GM06990 (cell line): ENCODE results near the gene NAALADL2.

Experiments
- DNase-seq: peaks from one replicate; pipeline ENCODE4 v3.0.0-alpha.2; 2011; ENCODE audit not compliant: insufficient read length; ENCODE audit errors: extremely low read depth
- H3K27me3 ChIP-seq: replicated peaks from 2 replicates; pipeline ENCODE4 v1.6.0; 2011; ENCODE audit warnings: low read length; ENCODE audit not compliant: control insufficient read depth, insufficient read depth
- H3K36me3 ChIP-seq: 2 replicates; pipeline ENCODE4 v1.5.1; 2011; ENCODE audit warnings: low read length; ENCODE audit not compliant: control insufficient read depth, insufficient read depth
- H3K4me3 ChIP-seq: replicated peaks from 2 replicates; pipeline ENCODE4 v1.5.1; 2011; ENCODE audit warnings: low read depth, mild to moderate bottlenecking, control low read depth, low read length
- TF ChIP-seq, protein P1 (sequence below): IDR thresholded peaks from 2 replicates; pipeline ENCODE4 v1.5.1; 2011; ENCODE audit warnings: low read length, control low read depth, mild to moderate bottlenecking, inconsistent platforms; ENCODE audit not compliant: insufficient read depth, poor library complexity, severe bottlenecking

The NAALADL2 gene

GRCh38 chr3:175199961-175200360 lies 340.8 kb downstream of the NAALADL2 start:
- DNase-seq = no peak
- Histone ChIP-seq H3K36me3 (no peaks in the 10 kb centered on the region), H3K4me3 (no peak overlapping the region), H3K27me3 (no peaks in the 10 kb centered on the region)
- TF ChIP-seq, protein P1, sequence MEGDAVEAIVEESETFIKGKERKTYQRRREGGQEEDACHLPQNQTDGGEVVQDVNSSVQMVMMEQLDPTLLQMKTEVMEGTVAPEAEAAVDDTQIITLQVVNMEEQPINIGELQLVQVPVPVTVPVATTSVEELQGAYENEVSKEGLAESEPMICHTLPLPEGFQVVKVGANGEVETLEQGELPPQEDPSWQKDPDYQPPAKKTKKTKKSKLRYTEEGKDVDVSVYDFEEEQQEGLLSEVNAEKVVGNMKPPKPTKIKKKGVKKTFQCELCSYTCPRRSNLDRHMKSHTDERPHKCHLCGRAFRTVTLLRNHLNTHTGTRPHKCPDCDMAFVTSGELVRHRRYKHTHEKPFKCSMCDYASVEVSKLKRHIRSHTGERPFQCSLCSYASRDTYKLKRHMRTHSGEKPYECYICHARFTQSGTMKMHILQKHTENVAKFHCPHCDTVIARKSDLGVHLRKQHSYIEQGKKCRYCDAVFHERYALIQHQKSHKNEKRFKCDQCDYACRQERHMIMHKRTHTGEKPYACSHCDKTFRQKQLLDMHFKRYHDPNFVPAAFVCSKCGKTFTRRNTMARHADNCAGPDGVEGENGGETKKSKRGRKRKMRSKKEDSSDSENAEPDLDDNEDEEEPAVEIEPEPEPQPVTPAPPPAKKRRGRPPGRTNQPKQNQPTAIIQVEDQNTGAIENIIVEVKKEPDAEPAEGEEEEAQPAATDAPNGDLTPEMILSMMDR = no peak

GRCh38 chr3:175200391-175201095 lies 341.4 kb downstream of the NAALADL2 start:
- Histone ChIP-seq H3K4me3 (no peak overlapping the region), H3K27me3 (no peaks in the 10 kb centered on the region), H3K36me3 (no peaks in the 10 kb centered on the region)
- no peak for DNase-seq
- TF ChIP-seq, protein P1 = no peak

DNA sequence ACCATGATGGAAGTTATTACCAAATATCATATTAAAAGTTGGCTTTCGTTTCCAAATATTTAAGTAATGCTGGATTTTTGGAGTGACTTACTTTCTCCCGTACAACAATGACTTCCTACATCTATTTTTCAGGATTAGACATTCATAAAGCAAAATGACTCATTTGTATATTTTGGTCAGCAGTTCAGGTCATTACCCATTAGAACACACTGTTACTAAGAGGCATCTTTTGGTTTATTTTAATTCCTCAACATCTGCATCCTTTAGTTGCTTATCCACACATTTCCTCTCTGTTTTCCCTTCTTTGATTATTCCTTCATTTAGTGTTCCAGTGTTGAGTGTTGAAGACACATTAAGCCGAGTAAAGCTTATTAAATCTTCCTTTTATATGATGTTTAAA lies 348.2 kb downstream of the NAALADL2 start:
- no peak for DNase-seq
- H3K4me3 ChIP-seq = no peak overlapping the region
- H3K36me3 ChIP-seq = no peaks in the 10 kb centered on the region
- TF ChIP-seq, protein P1 = no peak
- no peaks in the 10 kb centered on the region for H3K27me3 ChIP-seq

DNA sequence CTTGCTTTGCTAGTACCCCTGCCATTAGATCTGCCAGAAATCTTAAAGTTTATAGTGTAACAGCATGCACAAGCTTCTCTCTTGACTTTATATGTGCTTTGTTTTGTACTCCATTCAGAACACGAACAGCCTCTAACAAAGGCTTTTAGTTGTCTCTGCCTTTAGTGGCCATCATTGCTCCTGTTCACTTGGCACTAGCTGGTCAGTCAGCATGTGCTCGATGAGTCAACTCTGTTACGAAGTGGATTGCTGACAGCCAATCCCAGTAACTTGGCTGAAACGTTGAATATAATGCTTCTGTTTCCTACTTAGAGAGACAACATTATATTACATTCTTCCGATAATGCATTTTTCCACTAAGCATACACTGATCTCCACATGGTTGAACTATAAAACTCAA lies 349.2 kb downstream of the NAALADL2 start:
- H3K4me3 ChIP-seq = no peak overlapping the region
- no peak for DNase-seq
- H3K27me3 ChIP-seq = no peaks in the 10 kb centered on the region
- no peaks in the 10 kb centered on the region for H3K36me3 ChIP-seq
- TF ChIP-seq, protein P1 = no peak

DNA sequence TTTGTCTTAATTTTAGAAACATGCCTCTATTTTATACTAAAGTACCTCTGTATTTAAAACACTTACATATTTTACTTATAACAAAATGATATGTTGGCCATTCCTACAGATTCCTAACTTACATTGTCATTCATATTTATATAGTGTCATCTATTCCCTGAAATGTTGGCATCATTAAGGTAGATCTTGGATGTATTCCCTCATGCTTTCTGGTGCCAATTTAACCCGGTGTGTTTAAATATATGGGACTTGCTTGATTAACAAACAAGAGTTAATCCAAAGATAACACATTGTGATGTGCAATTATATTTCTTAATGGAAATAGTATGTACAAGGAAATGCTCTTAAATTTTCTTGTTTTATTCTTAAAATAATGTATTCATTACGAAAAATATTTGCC lies 352.3 kb downstream of the NAALADL2 start:
- no peak for DNase-seq

More for the DNA sequence above, 352.3 kb downstream of the NAALADL2 start:
- H3K4me3 ChIP-seq = no peak overlapping the region
- H3K36me3 ChIP-seq = no peaks in the 10 kb centered on the region
- TF ChIP-seq, protein P1 = no peak
- no peaks in the 10 kb centered on the region for H3K27me3 ChIP-seq
